Body of pancreas (tissue), 4 donors: Measurements from ENCODE around the gene RASD2.

Experiments
- POLR2A ChIP-seq, 3 donors: fragments of 450-650 bp; IDR thresholded peaks; one replicate each; pipeline ENCODE4 v1.6.1; 2016; ENCODE audit warnings: antibody characterized with exemption in 3 of 3, mild to moderate bottlenecking in 2 of 3
- TF ChIP-seq, protein P1 (sequence below), 7 experiments: fragments of 450-650 bp in 4 of 7; fragments of 200-600 bp in 3 of 7; sonication (generic) in 3 of 7; IDR thresholded peaks; one replicate each; pipeline ENCODE4 v1.5.1; 2016 to 2019; ENCODE audit warnings: antibody characterized with exemption in 7 of 7

DNA sequence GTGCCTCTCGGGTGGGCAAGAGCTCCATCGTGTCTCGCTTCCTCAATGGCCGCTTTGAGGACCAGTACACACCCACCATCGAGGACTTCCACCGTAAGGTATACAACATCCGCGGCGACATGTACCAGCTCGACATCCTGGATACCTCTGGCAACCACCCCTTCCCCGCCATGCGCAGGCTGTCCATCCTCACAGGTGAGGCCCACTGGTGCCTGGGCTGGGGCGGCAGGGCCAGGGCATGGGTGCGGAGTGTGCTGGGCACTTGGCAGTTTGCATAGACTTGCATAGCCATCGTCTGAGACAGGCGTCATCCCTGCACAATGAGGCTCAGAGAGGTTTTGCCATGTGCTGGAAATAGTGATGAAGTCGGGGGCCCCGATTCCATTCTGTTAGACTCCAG is 6.3 kb downstream of the RASD2 start:
- TF ChIP-seq, protein P1, sequence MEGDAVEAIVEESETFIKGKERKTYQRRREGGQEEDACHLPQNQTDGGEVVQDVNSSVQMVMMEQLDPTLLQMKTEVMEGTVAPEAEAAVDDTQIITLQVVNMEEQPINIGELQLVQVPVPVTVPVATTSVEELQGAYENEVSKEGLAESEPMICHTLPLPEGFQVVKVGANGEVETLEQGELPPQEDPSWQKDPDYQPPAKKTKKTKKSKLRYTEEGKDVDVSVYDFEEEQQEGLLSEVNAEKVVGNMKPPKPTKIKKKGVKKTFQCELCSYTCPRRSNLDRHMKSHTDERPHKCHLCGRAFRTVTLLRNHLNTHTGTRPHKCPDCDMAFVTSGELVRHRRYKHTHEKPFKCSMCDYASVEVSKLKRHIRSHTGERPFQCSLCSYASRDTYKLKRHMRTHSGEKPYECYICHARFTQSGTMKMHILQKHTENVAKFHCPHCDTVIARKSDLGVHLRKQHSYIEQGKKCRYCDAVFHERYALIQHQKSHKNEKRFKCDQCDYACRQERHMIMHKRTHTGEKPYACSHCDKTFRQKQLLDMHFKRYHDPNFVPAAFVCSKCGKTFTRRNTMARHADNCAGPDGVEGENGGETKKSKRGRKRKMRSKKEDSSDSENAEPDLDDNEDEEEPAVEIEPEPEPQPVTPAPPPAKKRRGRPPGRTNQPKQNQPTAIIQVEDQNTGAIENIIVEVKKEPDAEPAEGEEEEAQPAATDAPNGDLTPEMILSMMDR (IDR thresholded peaks at IDR 0.05) = no peak
- no peak for TF ChIP-seq POLR2A (IDR thresholded peaks at IDR 0.05)
